WTC11 (cell line): Measurements from ENCODE around the gene RBMS2. TPM values are rescaled to one million over a fixed set of nuclear protein-coding genes. Genes with fewer than 3 reads are reported as not detected.
"Not testable (repeated sequence)": the region's sequence is repeated elsewhere in the genome, so short reads cannot be mapped to it uniquely, and the experiment has no call there.

Experiments used
- ATAC-seq: fragments of 200-7000 bp; cut with Tn5 transposase; 2 replicates; pipeline ENCODE4 v1.10.0; 2021; ENCODE audit warnings: mild to moderate bottlenecking, moderate library complexity
- CTCF ChIA-PET: fragments of 300-600 bp; sonication (Branson Sonifier 250); formaldehyde crosslinking; loops from one replicate; lab custom pipeline; 2021; ENCODE audit warnings: antibody characterized with exemption; lab: Charles Lee
- POLR2A ChIA-PET: fragments of 350-600 bp; sonication (Branson Sonifier 250); formaldehyde crosslinking; loops from one replicate; lab custom pipeline; 2021; ENCODE audit warnings: antibody characterized with exemption; lab: Charles Lee
- DNase-seq: peaks from one replicate; pipeline ENCODE4 v3.0.0; 2021; ENCODE audit warnings: low spot score
- H3K27ac Mint-ChIP-seq: 2 replicates; pipeline ENCODE4 v1.8.0; 2021; ENCODE audit warnings: mixed read lengths
- H3K27me3 Mint-ChIP-seq: 2 replicates; pipeline ENCODE4 v1.8.0; 2021; ENCODE audit warnings: low read depth, mild to moderate bottlenecking, moderate library complexity, mixed read lengths
- H3K36me3 Mint-ChIP-seq: 2 replicates; pipeline ENCODE4 v1.8.0; 2021; ENCODE audit warnings: mixed read lengths
- H3K4me1 Mint-ChIP-seq: 2 replicates; pipeline ENCODE4 v1.8.0; 2022; ENCODE audit warnings: mixed read lengths
- H3K4me3 Mint-ChIP-seq: 2 replicates; pipeline ENCODE4 v1.8.0; 2021; ENCODE audit warnings: mild to moderate bottlenecking, moderate library complexity, mixed read lengths
- H3K9me3 Mint-ChIP-seq: 2 replicates; pipeline ENCODE4 v1.8.0; 2021; ENCODE audit warnings: mixed read lengths
- GABPB1 ChIP-seq: sonication (generic); formaldehyde crosslinking; IDR thresholded peaks from 2 replicates; pipeline ENCODE4 v1.8.1; 2023; ENCODE audit warnings: mild to moderate bottlenecking, missing genetic modification reagents
- MLX ChIP-seq: sonication (generic); formaldehyde crosslinking; IDR thresholded peaks from 2 replicates; pipeline ENCODE4 v1.8.1; 2023; ENCODE audit warnings: mild to moderate bottlenecking, missing genetic modification reagents, moderate library complexity
- MYBL2 ChIP-seq: sonication (generic); formaldehyde crosslinking; IDR thresholded peaks from 2 replicates; pipeline ENCODE4 v1.8.1; 2023; ENCODE audit warnings: mild to moderate bottlenecking, moderate library complexity, missing genetic modification reagents
- NR3C1 ChIP-seq: sonication (generic); formaldehyde crosslinking; conservative IDR thresholded peaks from 2 replicates; pipeline ENCODE4 v1.8.1; 2023; ENCODE audit warnings: low read depth, mild to moderate bottlenecking, missing genetic modification reagents
- SP1 ChIP-seq: sonication (generic); formaldehyde crosslinking; conservative IDR thresholded peaks from 2 replicates; pipeline ENCODE4 v1.8.1; 2022; ENCODE audit warnings: missing genetic modification reagents
- TEAD1 ChIP-seq: sonication (generic); formaldehyde crosslinking; IDR thresholded peaks from 2 replicates; pipeline ENCODE4 v1.8.0; 2022; ENCODE audit warnings: mild to moderate bottlenecking, missing genetic modification reagents
- ZNF138 ChIP-seq: sonication (generic); formaldehyde crosslinking; conservative IDR thresholded peaks from 2 replicates; pipeline ENCODE4 v1.8.1; 2022; ENCODE audit warnings: mild to moderate bottlenecking, moderate library complexity, missing genetic modification reagents
- ZNF263 ChIP-seq: sonication (generic); formaldehyde crosslinking; IDR thresholded peaks from 2 replicates; pipeline ENCODE4 v1.8.1; 2022; ENCODE audit warnings: low read depth, mild to moderate bottlenecking, moderate library complexity, missing genetic modification reagents
- ZNF317 ChIP-seq: sonication (generic); formaldehyde crosslinking; IDR thresholded peaks from 2 replicates; pipeline ENCODE4 v1.8.1; 2023; ENCODE audit warnings: low read depth, mild to moderate bottlenecking, moderate library complexity, missing genetic modification reagents, borderline replicate concordance
- total RNA-seq: library from RNA; stranded (reverse); gene quantifications from 3 replicates; pipeline ENCODE4 v1.2.3, GENCODE V29; 2021
- TF ChIP-seq, protein P1 (sequence below): fragments of 250-450 bp; sonication (Bioruptor Pico); IDR thresholded peaks from 2 replicates; pipeline ENCODE4 v2.1.2; 2022; ENCODE audit warnings: mild to moderate bottlenecking, moderate library complexity
- TF ChIP-seq, protein P2 (sequence below): sonication (generic); formaldehyde crosslinking; IDR thresholded peaks from 2 replicates; pipeline ENCODE4 v1.8.1; 2023; ENCODE audit warnings: mild to moderate bottlenecking, missing genetic modification reagents
- TF ChIP-seq, protein P3 (sequence below): fragments of 250-450 bp; sonication (Bioruptor Pico); IDR thresholded peaks from 2 replicates; pipeline ENCODE4 v1.8.0; 2021; ENCODE audit warnings: mild to moderate bottlenecking
- TF ChIP-seq, protein P4 (sequence below): sonication (generic); formaldehyde crosslinking; IDR thresholded peaks from 2 replicates; pipeline ENCODE4 v1.8.0; 2022; ENCODE audit warnings: mild to moderate bottlenecking, missing genetic modification reagents

Gene RBMS2
- total RNA-seq, 1 experiment from 2014 or later, result 16.7 TPM

GRCh38 chr12:56494481-56494880 lies 27.1 kb upstream of the RBMS2 start:
- H3K27me3 Mint-ChIP-seq, result peaks cover 57% of the 10 kb centered on the region

DNA sequence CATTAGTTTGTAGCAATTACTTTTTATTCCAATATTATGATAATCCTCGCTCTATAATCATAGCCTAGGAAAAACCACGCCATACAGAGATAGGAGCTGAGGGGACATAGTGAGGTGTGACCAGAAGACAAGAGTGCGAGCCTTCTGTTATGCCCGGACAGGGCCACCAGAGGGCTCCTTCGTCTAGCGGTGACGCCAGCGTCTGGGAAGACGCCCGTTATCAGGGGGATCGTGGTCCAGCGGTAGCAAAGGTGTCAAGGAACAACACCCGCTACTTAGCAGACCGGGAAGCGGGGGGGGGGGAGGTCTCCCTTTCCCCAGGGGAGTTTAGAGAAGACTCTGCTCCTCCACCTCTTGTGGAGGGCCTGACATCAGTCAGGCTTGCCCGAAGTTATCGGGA lies 24.9 kb upstream of the RBMS2 start:
- Mint-ChIP-seq H3K27me3 (peaks cover 49% of the 10 kb centered on the region), H3K9me3 (peaks cover 10% of the 10 kb centered on the region), H3K4me1 (peaks cover 11% of the 10 kb centered on the region)
- not testable (repeated sequence) for H3K4me3 Mint-ChIP-seq, ATAC-seq, H3K27ac Mint-ChIP-seq, H3K36me3 Mint-ChIP-seq
- DNase-seq, result peak; percentile 89
- ChIA-PET CTCF (interaction anchor here (0.9 to 1.3 kb wide), 3 partner anchors 8 to 140 kb away, joined by 3 to 4 read pairs (median 3); partner anchors contain the start of gene GLS2), POLR2A (interaction anchor here (0.5 kb wide), 1 partner anchor 17 kb away, joined by 3 read pairs; no protein-coding TSS in a partner anchor)

More at GRCh38 chr12:56494481-56494880, 27.1 kb upstream of the RBMS2 start:
- DNase-seq, H3K27ac Mint-ChIP-seq, CTCF ChIA-PET, ATAC-seq, POLR2A ChIA-PET, H3K36me3 Mint-ChIP-seq, H3K4me3 Mint-ChIP-seq: not testable (repeated sequence)
- Mint-ChIP-seq H3K9me3 (peaks cover 10% of the 10 kb centered on the region), H3K4me1 (peaks cover 11% of the 10 kb centered on the region)

DNA sequence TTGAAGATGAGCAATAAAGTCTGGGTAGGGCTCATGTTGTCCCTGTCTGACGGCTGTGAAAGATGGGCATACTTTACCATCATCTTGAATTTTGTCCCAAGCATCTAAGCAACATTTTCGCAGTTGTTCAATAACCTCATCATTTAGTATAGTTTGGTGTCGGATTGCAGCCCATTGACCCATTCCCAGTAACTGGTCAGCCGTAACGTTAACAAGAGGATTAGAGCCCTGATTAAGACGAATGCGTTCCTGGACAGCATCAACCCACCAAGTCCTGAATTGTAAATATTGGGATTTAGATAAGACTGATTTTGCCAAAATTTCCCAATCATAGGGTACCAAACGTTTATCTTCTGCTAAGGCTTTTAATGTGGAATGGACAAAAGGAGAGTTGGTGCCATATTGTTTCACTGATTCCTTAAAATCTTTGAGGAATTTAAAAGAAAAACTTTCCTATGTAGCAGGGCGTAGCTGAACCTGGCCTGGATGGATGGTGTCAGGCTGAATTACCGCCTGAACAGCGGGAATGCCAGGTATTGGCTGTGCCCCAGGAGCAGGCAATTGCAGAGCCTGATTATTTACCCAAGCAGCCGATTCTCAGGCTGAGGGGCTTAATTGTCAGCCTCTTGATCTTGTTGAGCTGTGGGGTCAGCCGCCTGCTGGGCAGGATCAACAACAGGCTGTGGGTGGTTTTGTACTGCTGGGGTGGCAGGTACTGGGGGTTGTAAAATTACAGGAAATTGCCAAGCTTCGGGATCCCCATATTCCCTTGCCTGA lies 23.3 kb upstream of the RBMS2 start:
- H3K4me3 Mint-ChIP-seq, H3K36me3 Mint-ChIP-seq, DNase-seq, H3K27ac Mint-ChIP-seq, H3K9me3 Mint-ChIP-seq, POLR2A ChIA-PET: not testable (repeated sequence)
- ATAC-seq, result peak; percentile 59
- H3K4me1 Mint-ChIP-seq, result peaks cover 11% of the 10 kb centered on the region
- H3K27me3 Mint-ChIP-seq, result peaks cover 45% of the 10 kb centered on the region
- CTCF ChIA-PET, result interaction anchor here (0.6 to 1.2 kb wide), 2 partner anchors 138 to 691 kb away, joined by 3 to 7 read pairs; no protein-coding TSS in a partner anchor

DNA sequence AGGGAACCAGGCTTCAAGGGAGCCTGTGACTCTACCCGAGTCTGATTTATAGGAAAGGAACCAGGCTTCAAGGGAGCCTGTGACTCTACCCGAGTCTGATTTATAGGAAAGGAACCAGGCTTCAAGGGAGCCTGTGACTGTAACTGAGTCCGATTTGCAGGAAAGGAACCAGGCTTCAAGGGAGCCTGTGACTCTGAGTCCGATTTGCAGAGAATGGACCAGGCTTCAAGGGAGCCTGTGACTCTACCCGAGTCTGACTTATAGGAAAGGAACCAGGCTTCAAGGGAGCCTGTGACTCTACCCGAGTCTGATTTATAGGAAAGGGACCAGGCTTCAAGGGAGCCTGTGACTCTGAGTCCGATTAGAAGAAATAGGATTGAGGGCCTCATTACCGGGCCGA lies 22.2 kb upstream of the RBMS2 start:
- H3K4me3 Mint-ChIP-seq, POLR2A ChIA-PET, CTCF ChIA-PET: not testable (repeated sequence)

DNA sequence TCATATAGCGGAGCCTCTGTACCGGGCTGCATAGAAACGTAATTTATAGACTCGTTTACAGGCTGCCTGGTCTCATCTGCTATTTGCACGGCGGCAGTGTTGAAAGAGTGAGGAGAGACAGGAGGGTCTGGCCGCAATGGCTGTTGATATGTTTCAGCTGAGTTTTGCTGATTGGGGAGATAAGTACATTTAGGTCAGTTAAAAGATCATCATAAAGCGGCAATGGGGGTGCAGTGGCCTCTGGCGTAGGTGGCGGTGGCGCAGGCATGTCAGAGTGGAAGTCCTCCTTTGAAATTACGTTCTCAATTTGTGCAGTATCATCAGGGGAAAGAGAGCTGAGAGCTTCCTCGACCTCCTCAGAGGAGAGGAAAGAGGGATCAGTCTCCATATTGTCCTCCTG lies 21.7 kb upstream of the RBMS2 start:
- CTCF ChIA-PET, H3K27ac Mint-ChIP-seq, H3K4me3 Mint-ChIP-seq: not testable (repeated sequence)

More for the DNA sequence above, 22.2 kb upstream of the RBMS2 start:
- not testable (repeated sequence) for H3K36me3 Mint-ChIP-seq, ATAC-seq, H3K27ac Mint-ChIP-seq, DNase-seq
- H3K27me3 Mint-ChIP-seq, result peaks cover 45% of the 10 kb centered on the region
- peaks cover 13% of the 10 kb centered on the region for H3K9me3 Mint-ChIP-seq
- H3K4me1 Mint-ChIP-seq, result peaks cover 11% of the 10 kb centered on the region

GRCh38 chr12:56510786-56511185 lies 10.8 kb upstream of the RBMS2 start:
- DNase-seq, result no peak
- ChIA-PET POLR2A (no interaction called here), CTCF (interaction anchor here (6.9 kb wide), 1 partner anchor 80 kb away, joined by 83 read pairs; no protein-coding TSS in a partner anchor)
- Mint-ChIP-seq H3K4me3 (no peak overlapping the region), H3K36me3 (no peaks in the 10 kb centered on the region), H3K4me1 (no peaks in the 10 kb centered on the region), H3K9me3 (no peaks in the 10 kb centered on the region), H3K27me3 (peaks cover 8% of the 10 kb centered on the region), H3K27ac (no peak overlapping the region)
- ATAC-seq, result no peak
- TF ChIP-seq GABPB1 (CRISPR knock-in tag) (no peak), ZNF263 (CRISPR knock-in tag) (no peak), SP1 (CRISPR knock-in tag) (no peak), MLX (CRISPR knock-in tag) (no peak), ZNF317 (no peak), MYBL2 (CRISPR knock-in tag) (no peak), NR3C1 (no peak), ZNF138 (CRISPR knock-in tag) (no peak), TEAD1 (CRISPR knock-in tag) (no peak)
- TF ChIP-seq, protein P1, sequence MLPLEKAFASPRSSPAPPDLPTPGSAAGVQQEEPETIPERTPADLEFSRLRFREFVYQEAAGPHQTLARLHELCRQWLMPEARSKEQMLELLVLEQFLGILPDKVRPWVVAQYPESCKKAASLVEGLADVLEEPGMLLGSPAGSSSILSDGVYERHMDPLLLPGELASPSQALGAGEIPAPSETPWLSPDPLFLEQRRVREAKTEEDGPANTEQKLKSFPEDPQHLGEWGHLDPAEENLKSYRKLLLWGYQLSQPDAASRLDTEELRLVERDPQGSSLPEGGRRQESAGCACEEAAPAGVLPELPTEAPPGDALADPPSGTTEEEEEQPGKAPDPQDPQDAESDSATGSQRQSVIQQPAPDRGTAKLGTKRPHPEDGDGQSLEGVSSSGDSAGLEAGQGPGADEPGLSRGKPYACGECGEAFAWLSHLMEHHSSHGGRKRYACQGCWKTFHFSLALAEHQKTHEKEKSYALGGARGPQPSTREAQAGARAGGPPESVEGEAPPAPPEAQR (CRISPR knock-in tag), result no peak
- TF ChIP-seq, protein P2, sequence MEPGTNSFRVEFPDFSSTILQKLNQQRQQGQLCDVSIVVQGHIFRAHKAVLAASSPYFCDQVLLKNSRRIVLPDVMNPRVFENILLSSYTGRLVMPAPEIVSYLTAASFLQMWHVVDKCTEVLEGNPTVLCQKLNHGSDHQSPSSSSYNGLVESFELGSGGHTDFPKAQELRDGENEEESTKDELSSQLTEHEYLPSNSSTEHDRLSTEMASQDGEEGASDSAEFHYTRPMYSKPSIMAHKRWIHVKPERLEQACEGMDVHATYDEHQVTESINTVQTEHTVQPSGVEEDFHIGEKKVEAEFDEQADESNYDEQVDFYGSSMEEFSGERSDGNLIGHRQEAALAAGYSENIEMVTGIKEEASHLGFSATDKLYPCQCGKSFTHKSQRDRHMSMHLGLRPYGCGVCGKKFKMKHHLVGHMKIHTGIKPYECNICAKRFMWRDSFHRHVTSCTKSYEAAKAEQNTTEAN (CRISPR knock-in tag), result no peak
- TF ChIP-seq, protein P3, sequence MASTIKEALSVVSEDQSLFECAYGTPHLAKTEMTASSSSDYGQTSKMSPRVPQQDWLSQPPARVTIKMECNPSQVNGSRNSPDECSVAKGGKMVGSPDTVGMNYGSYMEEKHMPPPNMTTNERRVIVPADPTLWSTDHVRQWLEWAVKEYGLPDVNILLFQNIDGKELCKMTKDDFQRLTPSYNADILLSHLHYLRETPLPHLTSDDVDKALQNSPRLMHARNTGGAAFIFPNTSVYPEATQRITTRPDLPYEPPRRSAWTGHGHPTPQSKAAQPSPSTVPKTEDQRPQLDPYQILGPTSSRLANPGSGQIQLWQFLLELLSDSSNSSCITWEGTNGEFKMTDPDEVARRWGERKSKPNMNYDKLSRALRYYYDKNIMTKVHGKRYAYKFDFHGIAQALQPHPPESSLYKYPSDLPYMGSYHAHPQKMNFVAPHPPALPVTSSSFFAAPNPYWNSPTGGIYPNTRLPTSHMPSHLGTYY, result no peak
- TF ChIP-seq, protein P4, sequence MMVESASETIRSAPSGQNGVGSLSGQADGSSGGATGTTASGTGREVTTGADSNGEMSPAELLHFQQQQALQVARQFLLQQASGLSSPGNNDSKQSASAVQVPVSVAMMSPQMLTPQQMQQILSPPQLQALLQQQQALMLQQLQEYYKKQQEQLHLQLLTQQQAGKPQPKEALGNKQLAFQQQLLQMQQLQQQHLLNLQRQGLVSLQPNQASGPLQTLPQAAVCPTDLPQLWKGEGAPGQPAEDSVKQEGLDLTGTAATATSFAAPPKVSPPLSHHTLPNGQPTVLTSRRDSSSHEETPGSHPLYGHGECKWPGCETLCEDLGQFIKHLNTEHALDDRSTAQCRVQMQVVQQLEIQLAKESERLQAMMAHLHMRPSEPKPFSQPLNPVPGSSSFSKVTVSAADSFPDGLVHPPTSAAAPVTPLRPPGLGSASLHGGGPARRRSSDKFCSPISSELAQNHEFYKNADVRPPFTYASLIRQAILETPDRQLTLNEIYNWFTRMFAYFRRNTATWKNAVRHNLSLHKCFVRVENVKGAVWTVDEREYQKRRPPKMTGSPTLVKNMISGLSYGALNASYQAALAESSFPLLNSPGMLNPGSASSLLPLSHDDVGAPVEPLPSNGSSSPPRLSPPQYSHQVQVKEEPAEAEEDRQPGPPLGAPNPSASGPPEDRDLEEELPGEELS (CRISPR knock-in tag), result no peak

More for the DNA sequence above, 21.7 kb upstream of the RBMS2 start:
- POLR2A ChIA-PET, DNase-seq, H3K36me3 Mint-ChIP-seq, ATAC-seq: not testable (repeated sequence)
- Mint-ChIP-seq H3K9me3 (peaks cover 13% of the 10 kb centered on the region), H3K4me1 (peaks cover 11% of the 10 kb centered on the region), H3K27me3 (peaks cover 45% of the 10 kb centered on the region)
